GM13977 (cell line): ENCODE results near the gene KCNK15.

Experiments
- DNase-seq: peaks from one replicate; pipeline ENCODE4 v3.0.0; 2012; ENCODE audit warnings: low spot score
- in situ Hi-C: fragments of 300-500 bp; cut with MboI; formaldehyde crosslinking; loops from one replicate; pipeline ENCODE4 v1.12.0; 2022; ENCODE audit warnings: low sequenced_read_pairs, low pct_unique_long_range_greater_than_20kb, mixed read lengths, inconsistent platforms; ENCODE audit not compliant: unreplicated experiment
- TF ChIP-seq, protein P1 (sequence below): IDR thresholded peaks from 2 replicates; pipeline ENCODE4 v1.5.1; 2012; ENCODE audit warnings: mild to moderate bottlenecking, control low read depth; ENCODE audit not compliant: insufficient read depth; ENCODE audit errors: extremely low read depth, missing control alignments

Gene KCNK15

DNA sequence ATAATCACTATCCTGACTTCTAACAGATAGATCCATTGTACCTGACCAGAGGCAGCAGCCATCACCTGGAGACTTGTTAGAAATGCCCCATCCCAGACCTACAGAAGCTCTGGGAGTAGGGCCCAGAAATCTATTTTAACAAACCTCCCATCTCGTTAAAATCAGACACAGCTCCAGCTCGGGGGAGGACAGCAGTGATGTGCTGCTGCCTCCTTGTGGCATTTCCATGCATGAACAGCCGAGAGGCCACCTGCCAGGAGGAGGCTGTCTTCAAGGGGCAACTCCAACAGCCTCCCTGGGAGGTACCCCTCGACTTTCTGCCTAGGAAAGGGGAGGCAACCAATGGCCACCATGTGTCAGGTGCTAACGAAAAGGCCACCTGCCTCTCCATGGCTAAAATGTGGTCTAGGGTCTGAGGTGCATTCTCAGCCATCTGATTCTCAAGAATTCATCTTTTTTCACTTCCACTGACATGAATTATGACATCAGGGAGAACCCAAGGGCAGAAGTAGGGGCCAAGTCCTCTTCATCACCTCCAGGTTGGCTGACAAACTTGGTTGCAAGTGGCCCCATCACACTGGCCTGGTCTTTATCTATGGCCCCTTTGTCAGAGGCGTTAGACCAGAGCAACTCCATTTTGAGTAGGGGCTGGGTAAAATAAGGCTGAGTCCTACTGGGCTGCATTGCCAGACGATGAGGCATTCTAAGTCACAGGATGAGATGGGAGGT, 12.2 kb upstream of the KCNK15 start:
- DNase-seq = peak; percentile 75
- TF ChIP-seq, protein P1, sequence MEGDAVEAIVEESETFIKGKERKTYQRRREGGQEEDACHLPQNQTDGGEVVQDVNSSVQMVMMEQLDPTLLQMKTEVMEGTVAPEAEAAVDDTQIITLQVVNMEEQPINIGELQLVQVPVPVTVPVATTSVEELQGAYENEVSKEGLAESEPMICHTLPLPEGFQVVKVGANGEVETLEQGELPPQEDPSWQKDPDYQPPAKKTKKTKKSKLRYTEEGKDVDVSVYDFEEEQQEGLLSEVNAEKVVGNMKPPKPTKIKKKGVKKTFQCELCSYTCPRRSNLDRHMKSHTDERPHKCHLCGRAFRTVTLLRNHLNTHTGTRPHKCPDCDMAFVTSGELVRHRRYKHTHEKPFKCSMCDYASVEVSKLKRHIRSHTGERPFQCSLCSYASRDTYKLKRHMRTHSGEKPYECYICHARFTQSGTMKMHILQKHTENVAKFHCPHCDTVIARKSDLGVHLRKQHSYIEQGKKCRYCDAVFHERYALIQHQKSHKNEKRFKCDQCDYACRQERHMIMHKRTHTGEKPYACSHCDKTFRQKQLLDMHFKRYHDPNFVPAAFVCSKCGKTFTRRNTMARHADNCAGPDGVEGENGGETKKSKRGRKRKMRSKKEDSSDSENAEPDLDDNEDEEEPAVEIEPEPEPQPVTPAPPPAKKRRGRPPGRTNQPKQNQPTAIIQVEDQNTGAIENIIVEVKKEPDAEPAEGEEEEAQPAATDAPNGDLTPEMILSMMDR = peak; percentile 95
- in situ Hi-C loops = no loop called here

DNA sequence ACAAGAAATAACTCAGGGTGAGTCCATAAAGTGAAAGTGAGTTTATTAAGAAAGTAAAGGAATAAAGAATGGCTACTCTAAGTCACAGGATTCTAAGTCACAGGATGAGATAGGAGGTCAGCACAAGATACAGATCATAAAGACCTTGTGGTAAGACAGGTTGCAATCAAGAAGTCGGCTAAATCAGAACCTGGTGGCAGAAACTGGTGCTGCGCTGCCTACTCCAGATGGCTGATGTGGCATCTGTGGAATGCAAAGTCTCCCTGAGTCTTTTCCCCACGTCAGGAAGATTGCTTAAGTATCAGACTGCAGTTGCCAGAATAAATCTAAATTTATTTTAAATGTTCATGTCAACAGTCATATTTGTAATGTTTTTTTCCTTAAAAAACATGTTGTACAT, 10.7 kb upstream of the KCNK15 start:
- no peak for DNase-seq
- in situ Hi-C loops = loop anchor here (5.0 kb wide), 1 partner anchor 48 kb away; no protein-coding TSS in a partner anchor

DNA sequence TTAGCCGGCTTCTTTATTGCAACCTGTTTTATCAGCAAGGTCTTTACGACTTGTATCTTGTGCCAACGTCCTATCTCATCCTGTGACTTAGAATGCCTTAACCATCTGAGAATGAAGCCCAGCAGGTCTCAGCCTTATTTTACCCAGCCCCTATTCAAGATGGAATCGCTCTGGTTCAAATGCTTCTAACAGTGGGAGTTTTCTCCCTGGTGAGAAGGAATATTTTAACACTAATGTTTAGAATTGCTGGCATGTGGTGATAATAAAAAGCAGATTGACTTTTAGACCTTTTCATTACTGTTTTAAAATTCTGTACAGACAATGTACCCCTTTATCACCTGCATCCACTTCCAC, 9.9 kb upstream of the KCNK15 start:
- in situ Hi-C loops = loop anchor here (5.0 kb wide), 1 partner anchor 48 kb away; no protein-coding TSS in a partner anchor
- TF ChIP-seq, protein P1 = no peak
- no peak for DNase-seq

More for the DNA sequence above, 10.7 kb upstream of the KCNK15 start:
- TF ChIP-seq, protein P1 = no peak

DNA sequence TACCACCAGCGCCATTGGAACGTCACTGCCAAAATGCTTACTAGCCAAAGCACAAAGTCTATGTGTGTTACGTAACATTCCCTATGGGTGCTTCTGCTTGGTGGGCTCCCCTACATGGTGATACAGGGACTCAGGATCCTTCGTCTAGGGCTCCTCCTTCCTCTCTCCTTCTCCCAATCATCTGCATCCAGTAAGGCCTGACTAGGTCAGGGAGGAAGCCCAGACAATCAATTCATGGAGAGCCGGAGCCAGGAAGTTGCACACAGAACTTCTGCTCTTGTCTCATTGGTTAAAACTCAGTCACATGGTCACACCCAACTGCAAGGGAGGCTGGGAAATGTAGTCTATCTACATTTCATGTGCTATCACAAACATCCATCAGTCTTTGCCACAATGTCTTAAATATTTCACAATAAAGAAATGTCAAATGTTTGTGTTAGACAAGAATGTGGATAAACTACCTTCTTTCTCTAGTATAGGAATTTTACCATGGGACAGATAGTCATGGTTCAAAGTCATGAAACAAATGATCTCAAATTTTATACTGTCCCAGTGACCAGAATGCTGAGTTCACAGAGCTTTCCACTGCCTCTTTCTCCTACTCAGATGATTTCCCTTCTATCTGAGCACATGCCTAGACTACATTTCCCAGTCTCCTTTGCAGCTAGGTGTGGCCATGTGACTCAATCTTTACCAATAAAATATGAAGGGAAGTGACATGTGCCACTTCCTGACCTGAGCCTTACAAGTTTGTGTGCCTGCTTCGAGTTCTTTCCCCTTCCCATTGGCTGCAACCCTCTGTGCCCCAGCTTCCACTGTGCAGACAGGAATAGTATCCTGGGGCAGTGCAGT, 9.3 kb upstream of the KCNK15 start:
- no peak for DNase-seq

DNA sequence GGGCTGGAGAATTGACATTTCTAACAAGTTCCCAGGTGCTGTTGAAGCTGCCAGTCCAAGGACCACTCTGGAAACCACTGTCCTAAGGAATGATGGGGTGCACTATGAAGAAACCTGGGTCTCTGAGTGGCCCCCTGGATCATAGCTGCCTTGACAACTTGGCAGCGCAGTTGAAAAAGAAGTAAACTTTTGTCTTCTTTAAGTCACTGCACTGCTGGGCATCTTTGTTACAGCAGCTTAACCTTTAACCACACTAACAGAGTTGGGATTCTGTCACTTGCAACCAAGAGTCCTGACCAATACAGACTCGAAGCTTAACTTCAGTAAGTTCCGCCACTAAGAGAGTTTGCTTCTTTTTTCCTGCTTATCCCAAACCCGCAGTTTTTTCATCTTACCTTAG, 8.5 kb upstream of the KCNK15 start:
- in situ Hi-C loops = loop anchor here (5.0 kb wide), 1 partner anchor 50 kb away; no protein-coding TSS in a partner anchor
- DNase-seq = no peak
- TF ChIP-seq, protein P1 = no peak

More for the DNA sequence above, 9.3 kb upstream of the KCNK15 start:
- TF ChIP-seq, protein P1 = no peak
- in situ Hi-C loops = loop anchor here (5.0 kb wide), 1 partner anchor 49 kb away; no protein-coding TSS in a partner anchor

DNA sequence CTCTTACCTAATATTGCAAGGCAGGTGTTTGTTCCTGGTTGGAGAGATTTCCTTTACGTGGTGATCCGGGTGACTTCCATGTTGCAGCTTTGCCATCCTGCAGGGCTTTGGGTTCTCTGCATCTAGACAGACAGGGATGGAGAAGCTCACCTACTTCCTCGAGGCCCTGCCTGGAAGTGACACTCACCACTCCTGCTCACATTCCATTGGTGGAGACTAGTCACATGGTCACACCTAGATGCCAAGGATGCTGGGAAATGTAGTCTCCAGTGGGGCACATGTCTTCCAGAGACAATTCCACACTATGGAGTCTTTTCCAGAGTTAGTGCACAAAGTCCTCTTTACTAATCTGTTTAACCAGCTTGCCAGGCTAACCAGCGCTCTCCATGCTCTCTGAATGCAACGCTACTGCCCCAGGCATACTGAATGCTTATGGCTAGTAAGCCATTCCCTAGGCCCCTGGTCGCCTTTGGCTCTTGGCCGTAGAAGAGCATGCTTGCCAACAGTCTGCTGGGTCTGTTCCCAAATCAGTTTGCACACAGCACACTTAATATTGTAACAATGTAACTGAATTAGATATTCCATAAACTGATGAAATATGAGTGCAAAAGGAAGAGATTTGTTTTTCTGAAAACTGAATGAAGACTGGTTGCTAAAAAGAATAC, 6.7 kb upstream of the KCNK15 start:
- TF ChIP-seq, protein P1 = no peak
- DNase-seq = peak; percentile 82
- in situ Hi-C loops = loop anchor here (5.0 kb wide), 1 partner anchor 52 kb away; no protein-coding TSS in a partner anchor
